Measurements from ENCODE around the gene TOGARAM2.
"Not testable (repeated sequence)": the region's sequence is repeated elsewhere in the genome, so short reads cannot be mapped to it uniquely, and the experiment has no call there.

TOGARAM2 gene

DNA sequence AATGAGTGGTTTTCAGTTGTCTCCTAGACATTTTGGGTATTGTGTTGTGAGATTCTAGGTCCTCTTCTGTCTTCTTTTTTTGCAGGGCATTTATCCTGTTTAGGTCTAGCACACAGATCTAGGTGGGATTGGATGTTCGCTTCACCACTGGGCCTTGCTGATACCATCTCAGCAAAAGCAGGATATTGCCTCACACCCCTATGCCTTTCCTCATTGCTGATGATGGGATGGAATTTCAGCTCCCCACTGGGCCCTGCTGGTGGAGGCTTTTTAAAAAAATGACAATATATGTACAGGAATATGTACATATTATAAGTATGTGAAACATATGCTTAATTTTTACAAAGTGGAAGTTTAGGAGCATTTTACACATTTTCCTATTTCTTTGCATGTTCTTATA lies 5.4 kb upstream of the TOGARAM2 start:
- DNase-seq (ENCODE audit: low spot score) (no peak), ATAC-seq (ENCODE audit: low read depth) (no peak)
- no peaks in the 10 kb centered on the region for H3K27me3 ChIP-seq (ENCODE audit: insufficient read depth, poor library complexity, severe bottlenecking)
- no peak overlapping the region for H3K27ac ChIP-seq (ENCODE audit: poor library complexity, severe bottlenecking)
- no peak for TF ChIP-seq CTCF (IDR thresholded peaks at IDR 0.05; ENCODE audit: poor library complexity, severe bottlenecking)
- no peak overlapping the region for H3K4me3 ChIP-seq (ENCODE audit: severe bottlenecking)
- H3K36me3 ChIP-seq (ENCODE audit: low read depth): no peaks in the 10 kb centered on the region
- H3K4me1 ChIP-seq (ENCODE audit: insufficient read depth, poor library complexity, severe bottlenecking): peaks cover 3% of the 10 kb centered on the region
- H3K9me3 ChIP-seq (ENCODE audit: severe bottlenecking): no peaks in the 10 kb centered on the region

GRCh38 chr2:28976584-28976983 lies 4.5 kb upstream of the TOGARAM2 start:
- H3K27ac ChIP-seq (ENCODE audit: poor library complexity, severe bottlenecking): peak overlapping the region; percentile 4
- no peaks in the 10 kb centered on the region for H3K27me3 ChIP-seq (ENCODE audit: insufficient read depth, poor library complexity, severe bottlenecking)
- no peak overlapping the region for H3K4me3 ChIP-seq (ENCODE audit: severe bottlenecking)
- peak; percentile 94 for ATAC-seq (ENCODE audit: low read depth)
- peaks cover 3% of the 10 kb centered on the region for H3K4me1 ChIP-seq (ENCODE audit: insufficient read depth, poor library complexity, severe bottlenecking)
- DNase-seq (ENCODE audit: low spot score): peak; percentile 82
- H3K9me3 ChIP-seq (ENCODE audit: severe bottlenecking): no peaks in the 10 kb centered on the region
- TF ChIP-seq CTCF (IDR thresholded peaks at IDR 0.05; ENCODE audit: poor library complexity, severe bottlenecking): no peak
- no peaks in the 10 kb centered on the region for H3K36me3 ChIP-seq (ENCODE audit: low read depth)

GRCh38 chr2:28977176-28977875 lies 3.8 kb upstream of the TOGARAM2 start:
- no peak for ATAC-seq (ENCODE audit: low read depth)
- Histone ChIP-seq H3K27ac (ENCODE audit: poor library complexity, severe bottlenecking) (peak overlapping the region; percentile 4), H3K4me1 (ENCODE audit: insufficient read depth, poor library complexity, severe bottlenecking) (peaks cover 3% of the 10 kb centered on the region), H3K4me3 (ENCODE audit: severe bottlenecking) (no peak overlapping the region), H3K27me3 (ENCODE audit: insufficient read depth, poor library complexity, severe bottlenecking) (no peaks in the 10 kb centered on the region), H3K36me3 (ENCODE audit: low read depth) (no peaks in the 10 kb centered on the region), H3K9me3 (ENCODE audit: severe bottlenecking) (no peaks in the 10 kb centered on the region)
- peak; percentile 22 for DNase-seq (ENCODE audit: low spot score)
- no peak for TF ChIP-seq CTCF (IDR thresholded peaks at IDR 0.05; ENCODE audit: poor library complexity, severe bottlenecking)

DNA sequence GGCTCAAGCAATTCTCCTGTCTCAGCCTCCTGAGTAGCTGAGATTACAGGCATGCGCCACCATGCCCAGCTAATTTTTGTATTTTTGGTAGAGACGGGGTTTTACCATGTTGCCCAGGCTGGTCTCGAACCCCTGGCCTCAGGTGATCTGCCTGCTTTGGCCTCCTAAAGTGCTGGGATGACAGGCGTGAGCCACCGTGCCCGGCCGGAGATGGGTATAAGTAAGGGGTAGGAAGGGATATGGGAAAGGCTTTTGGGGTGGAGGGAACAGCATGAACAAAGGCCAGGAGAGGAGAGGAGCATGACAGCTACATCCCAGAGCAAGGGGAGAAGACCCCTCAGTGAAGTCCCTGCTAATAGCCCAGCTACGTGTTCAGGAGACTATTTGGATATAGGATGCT lies 3.1 kb upstream of the TOGARAM2 start:
- H3K27ac ChIP-seq (ENCODE audit: poor library complexity, severe bottlenecking); ATAC-seq (ENCODE audit: low read depth); H3K4me3 ChIP-seq (ENCODE audit: severe bottlenecking); H3K4me1 ChIP-seq (ENCODE audit: insufficient read depth, poor library complexity, severe bottlenecking); H3K27me3 ChIP-seq (ENCODE audit: insufficient read depth, poor library complexity, severe bottlenecking); H3K9me3 ChIP-seq (ENCODE audit: severe bottlenecking); H3K36me3 ChIP-seq (ENCODE audit: low read depth): not testable (repeated sequence)
- DNase-seq (ENCODE audit: low spot score): peak; percentile 23

DNA sequence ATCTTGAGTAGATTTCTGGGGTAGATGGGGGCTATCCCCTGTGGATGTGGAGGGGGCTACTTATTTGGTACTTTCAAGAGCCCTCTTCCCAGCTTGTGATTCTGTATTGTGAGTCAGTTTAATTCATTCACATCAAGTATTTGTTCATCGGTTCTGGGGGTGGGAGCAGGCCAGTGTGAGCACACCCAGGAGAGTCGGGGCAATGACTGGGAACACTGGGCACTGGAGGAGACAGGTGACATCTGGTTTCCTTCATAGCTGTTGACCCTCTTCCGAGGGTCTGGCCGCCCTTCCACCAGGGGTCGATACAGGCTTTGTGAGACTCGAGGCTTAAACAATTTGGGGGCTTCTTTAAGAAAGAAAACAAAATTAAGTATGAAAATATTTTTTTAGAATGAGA lies 2.5 kb upstream of the TOGARAM2 start:
- Histone ChIP-seq H3K27ac (ENCODE audit: poor library complexity, severe bottlenecking) (no peak overlapping the region), H3K4me3 (ENCODE audit: severe bottlenecking) (no peak overlapping the region), H3K36me3 (ENCODE audit: low read depth) (no peaks in the 10 kb centered on the region), H3K27me3 (ENCODE audit: insufficient read depth, poor library complexity, severe bottlenecking) (no peaks in the 10 kb centered on the region), H3K4me1 (ENCODE audit: insufficient read depth, poor library complexity, severe bottlenecking) (peaks cover 3% of the 10 kb centered on the region), H3K9me3 (ENCODE audit: severe bottlenecking) (no peaks in the 10 kb centered on the region)
- DNase-seq (ENCODE audit: low spot score) (peak; percentile 3), ATAC-seq (ENCODE audit: low read depth) (no peak)
- TF ChIP-seq CTCF (IDR thresholded peaks at IDR 0.05; ENCODE audit: poor library complexity, severe bottlenecking): no peak
